K562 (cell line): Measurements from ENCODE around the gene VDR. TPM values are rescaled to one million over a fixed set of nuclear protein-coding genes. Genes with fewer than 3 reads are reported as not detected.

ENCODE experiments used
- HMGN3 ChIP-seq: IDR thresholded peaks from 2 replicates; pipeline ENCODE4 v1.6.1; 2011; ENCODE audit warnings: borderline replicate concordance, low read depth, mild to moderate bottlenecking, mixed read lengths, low read length; ENCODE audit not compliant: insufficient read length; ENCODE audit errors: extremely low read depth
- KLF10 ChIP-seq: fragments of 250-450 bp; sonication (Bioruptor Pico); IDR thresholded peaks from 2 replicates; pipeline ENCODE4 v1.6.1; 2021; ENCODE audit warnings: matching md5 sums
- MED1 ChIP-seq: sonication (generic); formaldehyde crosslinking; IDR thresholded peaks from 2 replicates; pipeline ENCODE4 v1.8.1; 2023; ENCODE audit warnings: missing genetic modification reagents, borderline replicate concordance
- ZBTB33 ChIP-seq: sonication (generic); formaldehyde crosslinking; IDR thresholded peaks from 2 replicates; pipeline ENCODE4 v1.8.1; 2023; ENCODE audit warnings: mild to moderate bottlenecking, missing genetic modification reagents
- ZNF224 ChIP-seq: sonication (generic); formaldehyde crosslinking; IDR thresholded peaks from 2 replicates; pipeline ENCODE4 v1.8.0; 2022; ENCODE audit warnings: mild to moderate bottlenecking, missing genetic modification reagents
- ZNF3 ChIP-seq: fragments of 250-450 bp; sonication (Bioruptor Pico); IDR thresholded peaks from 2 replicates; pipeline ENCODE4 v1.5.0; 2021; ENCODE audit warnings: mild to moderate bottlenecking, moderate library complexity
- polyA plus RNA-seq, 8 experiments: library from polyadenylated mRNA; depleted of rRNA in 4 of 8; stranded (reverse) in 5 of 8; unstranded in 3 of 8; fragments of >200 nt; fragmentation: Nextera tagmentation in 2 of 8; fragmentation: Illumina TruSeq in 1 of 8; extraction: Ambion mirVana in 2 of 8; extraction: Trizol in 1 of 8; gene quantifications; 2 replicates each; pipeline versions ENCODE4 v1.2.1 to v1.2.3, GENCODE V29; 2011 to 2014; ENCODE audit warnings: inconsistent platforms in 1 of 8, missing spikeins in 1 of 8
- total RNA-seq, 7 experiments: library from RNA; depleted of rRNA in 6 of 7; stranded (reverse); fragments of >200 nt in 6 of 7; fragmentation: Illumina TruSeq in 2 of 7; extraction: Trizol in 2 of 7; gene quantifications; 2 replicates each; pipeline versions ENCODE4 v1.2.1 to v1.2.3, GENCODE V29; 2011 to 2021; ENCODE audit warnings: low replicate concordance in 1 of 7
- TF ChIP-seq, protein P1 (sequence below), 2 experiments: IDR thresholded peaks; 2 replicates each; pipeline ENCODE4 v1.6.1; 2012; ENCODE audit warnings: improper control_type of control experiment in 2 of 2, low read depth in 2 of 2, low read length in 2 of 2, borderline replicate concordance in 1 of 2

Gene VDR
- total and polyA plus RNA-seq, 9 of the 15 experiments (the other 6 are each of a cell fraction or from before 2014, with no cell fraction given) = 0.61 to 4.8 (median 2.0) TPM

DNA sequence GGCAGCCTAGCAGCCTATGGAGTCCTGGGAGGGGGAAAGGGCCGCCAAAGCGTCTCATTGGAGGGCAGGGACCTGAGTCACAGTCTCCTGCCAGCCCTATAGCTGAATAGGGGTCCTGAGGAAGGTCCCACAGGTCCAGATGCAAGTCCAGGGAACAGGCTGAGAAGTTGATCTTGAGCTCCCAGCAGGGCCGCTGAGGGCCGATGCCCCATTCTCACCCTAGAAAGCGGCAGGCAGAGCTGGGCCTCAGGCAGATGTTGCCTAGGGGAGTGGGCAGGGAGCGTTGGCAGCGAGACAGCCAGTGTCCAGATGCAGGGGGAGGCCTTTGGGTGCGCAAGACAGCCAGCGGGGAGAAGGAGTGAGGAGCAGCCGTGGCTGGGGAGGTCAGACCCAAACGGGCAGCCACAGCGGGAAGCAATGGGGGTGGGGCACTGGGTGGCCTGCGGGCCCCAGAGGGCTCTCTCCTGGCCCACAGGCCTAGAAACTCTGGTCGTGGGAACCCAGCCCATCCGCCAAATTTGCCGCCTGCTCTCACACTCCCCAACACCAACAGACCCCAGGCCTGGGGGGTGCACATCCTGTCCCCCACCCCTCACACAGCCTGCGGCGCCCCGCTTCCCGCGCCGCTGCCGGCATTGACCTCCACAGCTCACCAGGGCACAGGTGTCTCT is 86.2 kb downstream of the VDR start (continued):
- TF ChIP-seq, protein P1, sequence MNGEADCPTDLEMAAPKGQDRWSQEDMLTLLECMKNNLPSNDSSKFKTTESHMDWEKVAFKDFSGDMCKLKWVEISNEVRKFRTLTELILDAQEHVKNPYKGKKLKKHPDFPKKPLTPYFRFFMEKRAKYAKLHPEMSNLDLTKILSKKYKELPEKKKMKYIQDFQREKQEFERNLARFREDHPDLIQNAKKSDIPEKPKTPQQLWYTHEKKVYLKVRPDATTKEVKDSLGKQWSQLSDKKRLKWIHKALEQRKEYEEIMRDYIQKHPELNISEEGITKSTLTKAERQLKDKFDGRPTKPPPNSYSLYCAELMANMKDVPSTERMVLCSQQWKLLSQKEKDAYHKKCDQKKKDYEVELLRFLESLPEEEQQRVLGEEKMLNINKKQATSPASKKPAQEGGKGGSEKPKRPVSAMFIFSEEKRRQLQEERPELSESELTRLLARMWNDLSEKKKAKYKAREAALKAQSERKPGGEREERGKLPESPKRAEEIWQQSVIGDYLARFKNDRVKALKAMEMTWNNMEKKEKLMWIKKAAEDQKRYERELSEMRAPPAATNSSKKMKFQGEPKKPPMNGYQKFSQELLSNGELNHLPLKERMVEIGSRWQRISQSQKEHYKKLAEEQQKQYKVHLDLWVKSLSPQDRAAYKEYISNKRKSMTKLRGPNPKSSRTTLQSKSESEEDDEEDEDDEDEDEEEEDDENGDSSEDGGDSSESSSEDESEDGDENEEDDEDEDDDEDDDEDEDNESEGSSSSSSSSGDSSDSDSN (IDR thresholded peaks at IDR 0.05; ENCODE audit: borderline replicate concordance in 1 of 2, low read depth in 2 of 2, low read length in 2 of 2) = no peak
- TF ChIP-seq KLF10 (CRISPR knock-in tag) (no peak), ZNF224 (CRISPR knock-in tag) (no peak), ZNF3 (CRISPR knock-in tag) (no peak), HMGN3 (no peak), ZBTB33 (no peak), MED1 (CRISPR knock-in tag) (no peak)
